HepG2 (cell line): ENCODE measurements around the gene POMP.

Experiments
- HOXA7 ChIP-seq: sonication (generic); formaldehyde crosslinking; IDR thresholded peaks from 2 replicates; pipeline ENCODE4 v1.8.1; 2022; ENCODE audit warnings: mild to moderate bottlenecking, missing genetic modification reagents, moderate library complexity
- NR2F6 ChIP-seq, 2 experiments: IDR thresholded peaks; 2 replicates each; pipeline ENCODE4 v1.6.1; 2016; ENCODE audit warnings: antibody characterized with exemption in 1 of 2, mild to moderate bottlenecking in 1 of 2

DNA sequence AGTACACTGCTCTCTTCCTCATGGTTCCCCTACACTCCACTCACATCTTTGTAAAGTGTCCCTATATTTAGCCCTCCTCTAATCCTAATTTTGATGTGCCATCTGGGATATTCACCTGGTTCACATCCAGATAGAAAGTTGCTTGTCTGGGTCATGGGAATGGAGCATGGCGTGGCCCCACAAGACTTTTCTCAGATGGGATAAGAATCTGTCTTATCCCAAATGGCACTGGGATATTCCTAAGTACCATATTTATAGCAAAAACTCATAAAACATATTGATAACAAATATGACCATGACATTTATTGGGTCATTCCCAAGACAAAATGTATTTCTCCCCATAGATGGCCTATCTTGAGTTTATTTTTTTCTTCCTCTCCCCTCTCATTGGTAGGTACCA is 49.5 kb upstream of the POMP start:
- TF ChIP-seq HOXA7 (CRISPR knock-in tag) (no peak), NR2F6 (IDR thresholded peaks at IDR 0.05) (no peak), NR2F6 (CRISPR knock-in tag; IDR thresholded peaks at IDR 0.05) (no peak)
